H9 (cell line): ENCODE measurements around the gene P4HA3. TPM values are rescaled to one million over a fixed set of nuclear protein-coding genes. Genes with fewer than 3 reads are reported as not detected.

Experiments used
- DNase-seq: peaks from one replicate; pipeline ENCODE4 v3.0.0-alpha.2; 2017
- H2AFZ ChIP-seq: one replicate; pipeline ENCODE4 v1.6.1; 2013; ENCODE audit warnings: mild to moderate bottlenecking, low read length, control low read depth, moderate library complexity
- H2AK5ac ChIP-seq: 2 replicates; pipeline ENCODE4 v1.6.1; 2013; ENCODE audit warnings: low read length, control low read depth, mixed read lengths; ENCODE audit not compliant: insufficient read length
- H2BK120ac ChIP-seq: one replicate; pipeline ENCODE4 v1.6.1; 2013; ENCODE audit warnings: low read depth, mild to moderate bottlenecking, low read length, control low read depth, inconsistent platforms; ENCODE audit not compliant: poor library complexity, severe bottlenecking
- H2BK12ac ChIP-seq: 2 replicates; pipeline ENCODE4 v1.6.1; 2013; ENCODE audit warnings: low read length, control low read depth, mixed read lengths, low read depth; ENCODE audit not compliant: insufficient read length
- H2BK15ac ChIP-seq: 2 replicates; pipeline ENCODE4 v1.6.1; 2013; ENCODE audit warnings: low read depth, low read length, control low read depth
- H2BK20ac ChIP-seq: one replicate; pipeline ENCODE4 v1.6.1; 2013; ENCODE audit warnings: low read depth, mild to moderate bottlenecking, low read length, control low read depth, inconsistent platforms; ENCODE audit not compliant: poor library complexity, severe bottlenecking
- H2BK5ac ChIP-seq: 2 replicates; pipeline ENCODE4 v1.6.1; 2013; ENCODE audit warnings: low read length, control low read depth, mixed read lengths; ENCODE audit not compliant: insufficient read length
- H3K14ac ChIP-seq: 2 replicates; pipeline ENCODE4 v1.6.1; 2013; ENCODE audit warnings: low read length, control low read depth; ENCODE audit not compliant: insufficient read depth
- H3K18ac ChIP-seq: 2 replicates; pipeline ENCODE4 v1.6.1; 2013; ENCODE audit warnings: low read depth, mild to moderate bottlenecking, mixed read lengths, low read length, control low read depth; ENCODE audit not compliant: insufficient read length
- H3K23ac ChIP-seq: 2 replicates; pipeline ENCODE4 v1.6.1; 2013; ENCODE audit warnings: low read length, control low read depth, mixed read lengths, low read depth; ENCODE audit not compliant: insufficient read length
- H3K23me2 ChIP-seq: 2 replicates; pipeline ENCODE4 v1.6.1; 2013; ENCODE audit warnings: low read depth, mild to moderate bottlenecking, mixed read lengths, low read length, control low read depth; ENCODE audit not compliant: insufficient read length, poor library complexity, severe bottlenecking
- H3K27ac ChIP-seq: 2 replicates; pipeline ENCODE4 v1.5.1; 2013; ENCODE audit warnings: low read length, control low read depth, mixed read lengths, low read depth; ENCODE audit not compliant: insufficient read length
- H3K27me3 ChIP-seq: 2 replicates; pipeline ENCODE4 v1.6.1; 2013; ENCODE audit warnings: low read length, control low read depth, inconsistent platforms; ENCODE audit not compliant: insufficient read depth
- H3K4ac ChIP-seq: 2 replicates; pipeline ENCODE4 v1.6.1; 2013; ENCODE audit warnings: low read depth, mild to moderate bottlenecking, control low read depth, inconsistent platforms, low read length, moderate library complexity
- H3K4me1 ChIP-seq: 2 replicates; pipeline ENCODE4 v1.6.1; 2013; ENCODE audit warnings: low read length, control low read depth, inconsistent platforms; ENCODE audit not compliant: insufficient read depth
- H3K4me2 ChIP-seq: 2 replicates; pipeline ENCODE4 v1.6.1; 2013; ENCODE audit warnings: low read length, control low read depth, mixed read lengths; ENCODE audit not compliant: insufficient read length, insufficient read depth
- H3K56ac ChIP-seq: 2 replicates; pipeline ENCODE4 v1.6.1; 2013; ENCODE audit warnings: low read depth, mild to moderate bottlenecking, mixed read lengths, low read length, control low read depth; ENCODE audit not compliant: insufficient read length
- H3K79me1 ChIP-seq: 2 replicates; pipeline ENCODE4 v1.6.1; 2013; ENCODE audit warnings: low read depth, mild to moderate bottlenecking, moderate library complexity, low read length, control low read depth, inconsistent platforms; ENCODE audit not compliant: insufficient read depth, poor library complexity, severe bottlenecking
- H3K79me2 ChIP-seq: 2 replicates; pipeline ENCODE4 v1.6.1; 2013; ENCODE audit warnings: low read length, control low read depth, inconsistent platforms; ENCODE audit not compliant: insufficient read depth
- H3K9ac ChIP-seq: 2 replicates; pipeline ENCODE4 v1.6.1; 2013; ENCODE audit warnings: low read length, control low read depth, mixed read lengths; ENCODE audit not compliant: insufficient read length; ENCODE audit errors: extremely low read depth
- H3K9me3 ChIP-seq: one replicate; pipeline ENCODE4 v1.6.1; 2013; ENCODE audit warnings: low read depth, low read length, inconsistent platforms; ENCODE audit not compliant: control insufficient read depth
- H3T11ph ChIP-seq: one replicate; pipeline ENCODE4 v1.6.1; 2013; ENCODE audit warnings: mild to moderate bottlenecking, low read length, control low read depth, inconsistent platforms
- H4K20me1 ChIP-seq: one replicate; pipeline ENCODE4 v1.6.1; 2013; ENCODE audit not compliant: control insufficient read depth, insufficient read length, insufficient read depth
- H4K5ac ChIP-seq: 2 replicates; pipeline ENCODE4 v1.6.1; 2013; ENCODE audit warnings: low read depth, mild to moderate bottlenecking, mixed read lengths, low read length, control low read depth; ENCODE audit not compliant: insufficient read length
- H4K8ac ChIP-seq: replicated peaks from 2 replicates; pipeline ENCODE4 v1.6.1; 2013; ENCODE audit warnings: low read length, control low read depth, mixed read lengths, low read depth; ENCODE audit not compliant: insufficient read length
- H4K91ac ChIP-seq: 2 replicates; pipeline ENCODE4 v1.6.1; 2013; ENCODE audit warnings: low read depth, mild to moderate bottlenecking, moderate library complexity, mixed read lengths, low read length, control low read depth; ENCODE audit not compliant: insufficient read length
- H3K27ac Mint-ChIP-seq, 3 experiments: 2 replicates in 2 of 3; 3 replicates in 1 of 3; pipeline ENCODE4 v1.8.0; 2020 to 2021; ENCODE audit warnings: mixed read lengths in 3 of 3, mild to moderate bottlenecking in 1 of 3, moderate library complexity in 1 of 3
- H3K27me3 Mint-ChIP-seq: 2 replicates; pipeline ENCODE4 v1.8.0; 2021; ENCODE audit warnings: low read depth, mild to moderate bottlenecking, moderate library complexity, mixed read lengths
- H3K36me3 Mint-ChIP-seq, 3 experiments: 2 replicates in 2 of 3; 3 replicates in 1 of 3; pipeline ENCODE4 v1.8.0; 2020 to 2021; ENCODE audit warnings: low read depth in 3 of 3, mixed read lengths in 3 of 3; ENCODE audit not compliant: insufficient read depth in 1 of 3
- H3K4me1 Mint-ChIP-seq, 2 experiments: 2 replicates each; pipeline ENCODE4 v1.8.0; 2020; ENCODE audit warnings: mixed read lengths in 2 of 2
- H3K4me3 Mint-ChIP-seq, 2 experiments: 2 replicates in 1 of 2; 3 replicates in 1 of 2; pipeline ENCODE4 v1.8.0; 2020 to 2021; ENCODE audit warnings: mild to moderate bottlenecking in 2 of 2, mixed read lengths in 2 of 2, moderate library complexity in 1 of 2
- H3K9me3 Mint-ChIP-seq, 2 experiments: 2 replicates in 1 of 2; 3 replicates in 1 of 2; pipeline ENCODE4 v1.8.0; 2020; ENCODE audit warnings: mild to moderate bottlenecking in 2 of 2, mixed read lengths in 2 of 2, moderate library complexity in 1 of 2
- CTCF ChIP-seq: fragments of 200-600 bp; sonication (generic); conservative IDR thresholded peaks from 3 replicates; pipeline ENCODE4 v1.8.0; 2021; ENCODE audit warnings: antibody characterized with exemption, mild to moderate bottlenecking
- WGBS: extraction: QIAGEN DNeasy Blood & Tissue Kit; methylation state at CpG from one replicate; pipeline ENCODE4 v1.1.7; 2013; ENCODE audit warnings: missing lambda C conversion rate, low lambda C conversion rate, mixed read lengths; ENCODE audit not compliant: insufficient read length; ENCODE audit errors: extremely low coverage; 5-methylcytosine and 5-hydroxymethylcytosine counted together
- total RNA-seq: library from RNA; stranded (reverse); gene quantifications from 2 replicates; pipeline ENCODE4 v1.2.1, GENCODE V29; 2021

The P4HA3 gene
- total RNA-seq, 1 experiment from 2014 or later, result not detected

- no peak overlapping the region for H3K14ac ChIP-seq
- no peak overlapping the region for H2AK5ac ChIP-seq
- no peak overlapping the region for H2BK12ac ChIP-seq
- no peak overlapping the region for H2BK120ac ChIP-seq
- no peak for DNase-seq
- H2BK15ac ChIP-seq, result no peak overlapping the region
- peaks cover 7 to 8% of the 10 kb centered on the region in 2 experiments for H3K9me3 Mint-ChIP-seq
- H3T11ph ChIP-seq, result no peak overlapping the region
- H3K27me3 Mint-ChIP-seq, result peaks cover 5% of the 10 kb centered on the region; the same call in 1 of the 2 replicates
- H3K18ac ChIP-seq, result no peak overlapping the region
- no peak overlapping the region for H3K4me2 ChIP-seq
- H3K79me1 ChIP-seq, result no peaks in the 10 kb centered on the region
- no peak overlapping the region for H3K27ac ChIP-seq
- no peak overlapping the region for H3K4ac ChIP-seq
- no peaks in the 10 kb centered on the region for H3K4me1 Mint-ChIP-seq
- no peaks in the 10 kb centered on the region for H4K20me1 ChIP-seq
- TF ChIP-seq CTCF, result no peak
- H4K8ac ChIP-seq, result no peak overlapping the region
- no CpG with 5 or more reads among the region's 3 CpGs for WGBS
- H2BK5ac ChIP-seq, result no peak overlapping the region
- H3K9ac ChIP-seq, result no peak overlapping the region
- H3K27ac Mint-ChIP-seq, result no peak overlapping the region
- H3K23me2 ChIP-seq, result no peaks in the 10 kb centered on the region
- no peak overlapping the region for H2AFZ ChIP-seq
- H3K4me3 Mint-ChIP-seq, result no peak overlapping the region
- H4K5ac ChIP-seq, result no peak overlapping the region
- H3K79me2 ChIP-seq, result no peaks in the 10 kb centered on the region
- H3K23ac ChIP-seq, result no peak overlapping the region
- H3K4me1 ChIP-seq, result no peaks in the 10 kb centered on the region
- no peaks in the 10 kb centered on the region for H3K27me3 ChIP-seq
- no peak overlapping the region for H4K91ac ChIP-seq
- H2BK20ac ChIP-seq, result no peak overlapping the region
- no peaks in the 10 kb centered on the region for H3K9me3 ChIP-seq
- peaks cover 0 to 1% (median 0%) of the 10 kb centered on the region in 3 experiments; a peak in 2 of 7 replicates for H3K36me3 Mint-ChIP-seq
- H3K56ac ChIP-seq, result no peak overlapping the region
Observed at GRCh38 chr11:74299015-74299414, 12.4 kb downstream of the P4HA3 start.
